IMR-90 (cell line): Measurements from ENCODE around the gene CCP110. TPM values are rescaled to one million over a fixed set of nuclear protein-coding genes. Genes with fewer than 3 reads are reported as not detected.
A peak's percentile ranks its signal among the peaks of the same experiment; 100 is the strongest.

Source experiments
- ATAC-seq: fragments of 200-7000 bp; cut with Tn5 transposase; 2 replicates; pipeline ENCODE4 v1.9.1; 2020; ENCODE audit warnings: low read depth, mild to moderate bottlenecking, moderate library complexity
- BruUV-seq: library from RNA; stranded (reverse); fragments of 400-500 nt; replicated peaks from 2 replicates; lab custom pipeline; 2021; lab: Mats Ljungman, UMichigan
- CTCF ChIA-PET: fragments of 300-600 bp; formaldehyde crosslinking; extraction: SDS; loops from one replicate; lab custom pipeline; 2021; ENCODE audit warnings: antibody characterized with exemption; lab: Yijun Ruan, JAX
- POLR2A ChIA-PET: fragments of 300-600 bp; sonication (Branson Sonifier 250); formaldehyde crosslinking; loops from one replicate; lab custom pipeline; 2022; ENCODE audit warnings: antibody characterized with exemption; ENCODE audit not compliant: unreplicated experiment; lab: Charles Lee
- DNase-seq: peaks from one replicate; pipeline ENCODE4 v3.0.0; 2013
- H2AFZ ChIP-seq: replicated peaks from 2 replicates; pipeline ENCODE3; 2013; ENCODE audit warnings: low read length, mild to moderate bottlenecking; ENCODE audit not compliant: poor library complexity
- H2AK5ac ChIP-seq: 2 replicates; pipeline ENCODE4 v1.6.1; 2013; ENCODE audit warnings: low read depth, low read length, inconsistent platforms
- H2AK9ac ChIP-seq: replicated peaks from 2 replicates; pipeline ENCODE3; 2013; ENCODE audit warnings: mild to moderate bottlenecking, low read depth, low read length, moderate library complexity; ENCODE audit not compliant: poor library complexity
- H2BK120ac ChIP-seq: 2 replicates; pipeline ENCODE4 v1.6.1; 2013; ENCODE audit warnings: low read depth, low read length, inconsistent platforms
- H2BK15ac ChIP-seq: 3 replicates; pipeline ENCODE4 v1.6.1; 2013; ENCODE audit warnings: low read depth, low read length, inconsistent platforms
- H2BK20ac ChIP-seq: 2 replicates; pipeline ENCODE4 v1.6.1; 2013; ENCODE audit warnings: low read depth, mild to moderate bottlenecking, inconsistent platforms, low read length, moderate library complexity
- H2BK5ac ChIP-seq: 2 replicates; pipeline ENCODE4 v1.6.1; 2013; ENCODE audit warnings: mild to moderate bottlenecking, low read depth, low read length, inconsistent platforms; ENCODE audit not compliant: poor library complexity, severe bottlenecking
- H3K14ac ChIP-seq: replicated peaks from 2 replicates; pipeline ENCODE4 v1.6.1; 2013; ENCODE audit warnings: low read depth, low read length, inconsistent platforms
- H3K18ac ChIP-seq: 2 replicates; pipeline ENCODE4 v1.6.1; 2013; ENCODE audit warnings: low read depth, low read length, control low read depth
- H3K23ac ChIP-seq: 2 replicates; pipeline ENCODE4 v1.6.1; 2013; ENCODE audit warnings: low read depth, low read length, inconsistent platforms
- H3K27ac ChIP-seq: 2 replicates; pipeline ENCODE4 v1.5.1; 2013; ENCODE audit warnings: mild to moderate bottlenecking, control low read depth, low read length; ENCODE audit not compliant: insufficient read depth
- H3K27me3 ChIP-seq: 2 replicates; pipeline ENCODE4 v1.6.1; 2013; ENCODE audit warnings: low read length; ENCODE audit not compliant: control insufficient read depth, insufficient read depth
- H3K36me3 ChIP-seq: 2 replicates; pipeline ENCODE4 v1.6.1; 2013; ENCODE audit warnings: low read length, mixed read lengths; ENCODE audit not compliant: control insufficient read depth, insufficient read depth
- H3K4ac ChIP-seq: 2 replicates; pipeline ENCODE4 v1.6.1; 2013; ENCODE audit warnings: low read depth, low read length, inconsistent platforms
- H3K4me1 ChIP-seq: 2 replicates; pipeline ENCODE4 v1.6.1; 2013; ENCODE audit warnings: low read length, mixed read lengths; ENCODE audit not compliant: control insufficient read depth, insufficient read depth
- H3K4me2 ChIP-seq: 2 replicates; pipeline ENCODE4 v1.6.1; 2013; ENCODE audit warnings: low read depth, mild to moderate bottlenecking, control low read depth, low read length, moderate library complexity
- H3K4me3 ChIP-seq: 2 replicates; pipeline ENCODE4 v1.5.1; 2013; ENCODE audit warnings: low read depth, mild to moderate bottlenecking, control low read depth, low read length, moderate library complexity; ENCODE audit not compliant: insufficient read depth
- H3K56ac ChIP-seq: 2 replicates; pipeline ENCODE4 v1.6.1; 2013; ENCODE audit warnings: low read length, inconsistent platforms; ENCODE audit not compliant: insufficient read depth; ENCODE audit errors: extremely low read depth
- H3K79me1 ChIP-seq, 2 experiments: 2 replicates each; pipeline ENCODE4 v1.6.1; 2013; ENCODE audit warnings: low read length in 2 of 2, inconsistent platforms in 1 of 2, low read depth in 1 of 2
- H3K9ac ChIP-seq: 2 replicates; pipeline ENCODE4 v1.6.1; 2013; ENCODE audit warnings: low read depth, low read length, control low read depth
- H3K9me1 ChIP-seq: 2 replicates; pipeline ENCODE4 v1.6.1; 2013; ENCODE audit warnings: low read length, inconsistent platforms; ENCODE audit not compliant: insufficient read depth
- H3K9me3 ChIP-seq: 2 replicates; pipeline ENCODE4 v1.6.1; 2013; ENCODE audit warnings: low read length; ENCODE audit not compliant: control insufficient read depth, insufficient read depth
- H4K20me1 ChIP-seq: 2 replicates; pipeline ENCODE4 v1.6.1; 2013; ENCODE audit warnings: low read length, inconsistent platforms; ENCODE audit not compliant: insufficient read depth
- H4K5ac ChIP-seq: 2 replicates; pipeline ENCODE4 v1.6.1; 2013; ENCODE audit warnings: mild to moderate bottlenecking, low read depth, low read length, control low read depth
- H4K8ac ChIP-seq, 2 experiments: 2 replicates each; pipeline ENCODE4 v1.6.1; 2013; ENCODE audit warnings: low read depth in 2 of 2, low read length in 2 of 2, control low read depth in 1 of 2, inconsistent platforms in 1 of 2
- H4K91ac ChIP-seq: 2 replicates; pipeline ENCODE4 v1.6.1; 2013; ENCODE audit warnings: low read depth, low read length, inconsistent platforms; ENCODE audit not compliant: insufficient read depth
- BHLHE40 ChIP-seq: fragments of 150-350 bp; IDR thresholded peaks from 2 replicates; pipeline ENCODE4 v1.6.1; 2016; ENCODE audit warnings: mild to moderate bottlenecking, low read depth, low read length
- CEBPB ChIP-seq: IDR thresholded peaks from 2 replicates; pipeline ENCODE4 v1.6.1; 2012; ENCODE audit warnings: low read depth, low read length, improper control_type of control experiment
- FOS ChIP-seq: fragments of 150-350 bp; IDR thresholded peaks from 2 replicates; pipeline ENCODE4 v1.6.1; 2016; ENCODE audit warnings: low read depth, low read length
- MXI1 ChIP-seq: IDR thresholded peaks from 2 replicates; pipeline ENCODE4 v1.6.1; 2012; ENCODE audit warnings: low read depth, mild to moderate bottlenecking, low read length, moderate library complexity, borderline replicate concordance
- NFE2L2 ChIP-seq: fragments of 150-350 bp; IDR thresholded peaks from 2 replicates; pipeline ENCODE4 v1.6.1; 2016; ENCODE audit warnings: low read depth, mild to moderate bottlenecking, low read length
- POLR2A ChIP-seq: IDR thresholded peaks from 2 replicates; pipeline ENCODE4 v1.6.1; 2012; ENCODE audit warnings: mild to moderate bottlenecking, low read depth, low read length
- RFX5 ChIP-seq: IDR thresholded peaks from 2 replicates; pipeline ENCODE4 v1.8.0; 2012; ENCODE audit warnings: low read depth, mild to moderate bottlenecking, low read length, moderate library complexity
- WGBS, 2 experiments: methylation state at CpG; one replicate each; pipeline versions ENCODE4 v1.1.5 to v1.1.7; 2013; ENCODE audit warnings: missing lambda C conversion rate in 2 of 2; ENCODE audit not compliant: insufficient read length in 1 of 2; ENCODE audit errors: extremely low coverage in 2 of 2; 5-methylcytosine and 5-hydroxymethylcytosine counted together
- dilution Hi-C: fragments of 300-500 bp; cut with HindIII; formaldehyde crosslinking; loops from one replicate; pipeline ENCODE4 v1.14.3; 2018; ENCODE audit warnings: low sequenced_read_pairs; ENCODE audit not compliant: unreplicated experiment
- in situ Hi-C: fragments of 300-500 bp; cut with MboI; formaldehyde crosslinking; loops from 3 replicates; pipeline ENCODE4 v1.14.3; 2019; ENCODE audit warnings: low sequenced_read_pairs, inconsistent platforms, mixed read lengths
- intact Hi-C: fragments of 100-400 bp; cut with micrococcal nuclease; formaldehyde crosslinking; loops from 2 replicates; pipeline ENCODE4 v1.10.0; 2022
- polyA plus RNA-seq, 3 experiments: library from polyadenylated mRNA; depleted of rRNA; stranded (reverse); fragments of >200 nt; gene quantifications; 2 replicates each; pipeline ENCODE4 v1.2.3, GENCODE V29; 2012; ENCODE audit warnings: low replicate concordance in 1 of 3
- total RNA-seq: library from RNA; depleted of rRNA; stranded (reverse); fragments of >200 nt; gene quantifications from 2 replicates; pipeline ENCODE4 v1.2.3, GENCODE V29; 2012

CCP110 gene
- total and polyA plus RNA-seq, 2 of the 4 experiments (the other 2 are of a cell fraction) = 4.7 to 7.7 TPM

- no peak overlapping the region for H2BK20ac ChIP-seq
- H4K8ac ChIP-seq = no peak overlapping the region
- TF ChIP-seq POLR2A (no peak), FOS (peak; percentile 34; the same call in 1 of the 2 replicates), RFX5 (no peak), MXI1 (0 out of 2 replicates have a peak, but pooled peaks have one; percentile 30), BHLHE40 (no peak), CEBPB (peak; percentile 93), NFE2L2 (no peak)
- peak overlapping the region; percentile 67 for H2BK5ac ChIP-seq
- H3K9ac ChIP-seq = no peak overlapping the region
- H3K4me3 ChIP-seq = no peak overlapping the region
- in situ Hi-C loops (no loop called here), dilution Hi-C loops (no loop called here), intact Hi-C loops (loop anchor here (10.0 kb wide), 1 partner anchor 795 kb away; no protein-coding TSS in a partner anchor)
- H2AK9ac ChIP-seq = no peak overlapping the region
- no peak overlapping the region for H2BK15ac ChIP-seq
- peaks cover 3 to 5% of the 10 kb centered on the region in 2 experiments; a peak in 2 of 4 replicates for H3K79me1 ChIP-seq
- H3K9me1 ChIP-seq = 0 out of 2 replicates have a peak, but pooled peaks cover 3% of the 10 kb centered on the region
- H3K9me3 ChIP-seq = no peaks in the 10 kb centered on the region
- no peak overlapping the region for H3K23ac ChIP-seq
- H3K4me1 ChIP-seq = peaks cover 6% of the 10 kb centered on the region
- H3K56ac ChIP-seq = no peak overlapping the region
- CTCF ChIA-PET = no interaction called here
- H3K36me3 ChIP-seq = peaks cover 15% of the 10 kb centered on the region
- peak; percentile 84 for DNase-seq
- H2AK5ac ChIP-seq = no peak overlapping the region
- no peaks in the 10 kb centered on the region for H3K27me3 ChIP-seq
- H3K4me2 ChIP-seq = peak overlapping the region; percentile 66
- H3K18ac ChIP-seq = 0 out of 2 replicates have a peak overlapping the region, but pooled peaks have one; percentile 24
- 0 out of 2 replicates have a peak overlapping the region, but pooled peaks have one; percentile 16 for H3K14ac ChIP-seq
- H3K27ac ChIP-seq = peak overlapping the region; percentile 77; the same call in 1 of the 2 replicates
- POLR2A ChIA-PET = interaction anchor here (0.6 kb wide), 1 partner anchor 33 kb away, joined by 4 read pairs; no protein-coding TSS in a partner anchor
- no CpG with 5 or more reads among the region's 8 CpGs for WGBS, 2 experiments
- no peak overlapping the region for H2AFZ ChIP-seq
- H4K20me1 ChIP-seq = peaks cover 3% of the 10 kb centered on the region
- peak overlapping the region; percentile 48; the same call in 1 of the 2 replicates for H3K4ac ChIP-seq
- no peak overlapping the region for H4K5ac ChIP-seq
- H2BK120ac ChIP-seq = 0 out of 2 replicates have a peak overlapping the region, but pooled peaks have one; percentile 45
- no peak overlapping the region for H4K91ac ChIP-seq
- ATAC-seq = peak; percentile 94
- no TSS peak for BruUV-seq
Measured at GRCh38 chr16:19589771-19590302, 66.1 kb downstream of the CCP110 start.
